Esophagus muscularis mucosa (tissue), 4 donors: ENCODE measurements around the gene NPAS1.

Experiments
- EP300 ChIP-seq: sonication (generic); formaldehyde crosslinking; IDR thresholded peaks from one replicate; pipeline ENCODE4 v1.6.1; 2017; ENCODE audit warnings: antibody characterized with exemption
- POLR2A ChIP-seq: fragments of 450-650 bp; IDR thresholded peaks from one replicate; pipeline ENCODE4 v1.6.1; 2017; ENCODE audit warnings: antibody characterized with exemption, moderate library complexity, mild to moderate bottlenecking, low read depth
- POLR2AphosphoS5 ChIP-seq, 2 donors: sonication (generic); formaldehyde crosslinking; IDR thresholded peaks; one replicate each; pipeline ENCODE4 v1.6.1; 2017; ENCODE audit warnings: antibody characterized with exemption in 2 of 2
- TF ChIP-seq, protein P1 (sequence below), 3 experiments: fragments of 200-600 bp in 2 of 3; fragments of 450-650 bp in 1 of 3; sonication (generic) in 2 of 3; IDR thresholded peaks; one replicate each; pipeline ENCODE4 v1.5.1; 2017 to 2019; ENCODE audit warnings: antibody characterized with exemption in 3 of 3, mild to moderate bottlenecking in 2 of 3, moderate library complexity in 1 of 3

GRCh38 chr19:47070756-47071155 lies 51.1 kb downstream of the NPAS1 start:
- TF ChIP-seq POLR2AphosphoS5 (IDR thresholded peaks at IDR 0.05): no peak
- TF ChIP-seq, protein P1, sequence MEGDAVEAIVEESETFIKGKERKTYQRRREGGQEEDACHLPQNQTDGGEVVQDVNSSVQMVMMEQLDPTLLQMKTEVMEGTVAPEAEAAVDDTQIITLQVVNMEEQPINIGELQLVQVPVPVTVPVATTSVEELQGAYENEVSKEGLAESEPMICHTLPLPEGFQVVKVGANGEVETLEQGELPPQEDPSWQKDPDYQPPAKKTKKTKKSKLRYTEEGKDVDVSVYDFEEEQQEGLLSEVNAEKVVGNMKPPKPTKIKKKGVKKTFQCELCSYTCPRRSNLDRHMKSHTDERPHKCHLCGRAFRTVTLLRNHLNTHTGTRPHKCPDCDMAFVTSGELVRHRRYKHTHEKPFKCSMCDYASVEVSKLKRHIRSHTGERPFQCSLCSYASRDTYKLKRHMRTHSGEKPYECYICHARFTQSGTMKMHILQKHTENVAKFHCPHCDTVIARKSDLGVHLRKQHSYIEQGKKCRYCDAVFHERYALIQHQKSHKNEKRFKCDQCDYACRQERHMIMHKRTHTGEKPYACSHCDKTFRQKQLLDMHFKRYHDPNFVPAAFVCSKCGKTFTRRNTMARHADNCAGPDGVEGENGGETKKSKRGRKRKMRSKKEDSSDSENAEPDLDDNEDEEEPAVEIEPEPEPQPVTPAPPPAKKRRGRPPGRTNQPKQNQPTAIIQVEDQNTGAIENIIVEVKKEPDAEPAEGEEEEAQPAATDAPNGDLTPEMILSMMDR (IDR thresholded peaks at IDR 0.05): no peak
- TF ChIP-seq POLR2A: no peak
- TF ChIP-seq EP300: no peak
